Measurements from ENCODE around the gene CDCA7.

Gene CDCA7

DNA sequence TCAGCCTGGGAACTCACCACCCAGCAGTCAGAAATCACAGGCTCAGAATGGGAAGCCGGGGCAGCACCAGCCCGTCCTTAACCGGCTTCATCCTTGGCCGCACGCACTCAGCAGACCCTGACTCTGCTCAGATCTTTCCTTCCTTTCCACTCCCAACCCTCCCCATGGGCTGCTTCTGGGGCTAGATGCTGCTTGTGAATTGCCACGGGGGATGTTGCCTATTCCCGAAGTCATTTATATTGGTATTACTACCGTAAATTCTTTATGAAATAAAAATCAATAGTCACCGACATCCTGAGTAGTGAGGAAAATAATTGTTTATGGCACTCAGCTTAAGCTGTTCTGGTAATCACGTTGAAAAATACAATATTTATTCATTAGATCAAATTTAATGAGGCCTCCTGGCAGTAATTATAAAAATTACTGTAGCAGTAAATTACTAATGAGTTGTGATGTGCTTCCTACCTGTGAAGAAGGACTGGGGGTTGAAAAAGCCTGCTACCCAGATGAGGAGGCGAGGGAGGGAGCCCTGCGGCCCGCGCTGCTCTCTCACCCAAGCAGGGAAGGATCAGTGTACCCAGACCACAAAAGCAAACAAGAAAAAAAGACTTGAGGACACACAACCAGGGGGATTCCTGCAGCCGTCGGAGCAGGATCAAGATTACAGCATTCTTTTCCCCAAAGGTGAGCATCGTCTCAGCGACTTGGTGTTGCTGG lies 31.5 kb downstream of the CDCA7 start:
- Histone ChIP-seq H3K27me3 (ENCODE audit: insufficient read depth, poor library complexity, severe bottlenecking) (no peaks in the 10 kb centered on the region), H3K27ac (replicated peaks) (no peak overlapping the region), H3K4me3 (replicated peaks; ENCODE audit: insufficient read depth, low read length) (no peak overlapping the region)
- TF ChIP-seq GABPA (IDR thresholded peaks at IDR 0.05; ENCODE audit: low read depth) (no peak), SPI1 (IDR thresholded peaks at IDR 0.05; ENCODE audit: borderline replicate concordance, low read depth) (no peak), POLR2AphosphoS5 (IDR thresholded peaks at IDR 0.05; ENCODE audit: low read depth) (no peak)
- TF ChIP-seq, protein P1, sequence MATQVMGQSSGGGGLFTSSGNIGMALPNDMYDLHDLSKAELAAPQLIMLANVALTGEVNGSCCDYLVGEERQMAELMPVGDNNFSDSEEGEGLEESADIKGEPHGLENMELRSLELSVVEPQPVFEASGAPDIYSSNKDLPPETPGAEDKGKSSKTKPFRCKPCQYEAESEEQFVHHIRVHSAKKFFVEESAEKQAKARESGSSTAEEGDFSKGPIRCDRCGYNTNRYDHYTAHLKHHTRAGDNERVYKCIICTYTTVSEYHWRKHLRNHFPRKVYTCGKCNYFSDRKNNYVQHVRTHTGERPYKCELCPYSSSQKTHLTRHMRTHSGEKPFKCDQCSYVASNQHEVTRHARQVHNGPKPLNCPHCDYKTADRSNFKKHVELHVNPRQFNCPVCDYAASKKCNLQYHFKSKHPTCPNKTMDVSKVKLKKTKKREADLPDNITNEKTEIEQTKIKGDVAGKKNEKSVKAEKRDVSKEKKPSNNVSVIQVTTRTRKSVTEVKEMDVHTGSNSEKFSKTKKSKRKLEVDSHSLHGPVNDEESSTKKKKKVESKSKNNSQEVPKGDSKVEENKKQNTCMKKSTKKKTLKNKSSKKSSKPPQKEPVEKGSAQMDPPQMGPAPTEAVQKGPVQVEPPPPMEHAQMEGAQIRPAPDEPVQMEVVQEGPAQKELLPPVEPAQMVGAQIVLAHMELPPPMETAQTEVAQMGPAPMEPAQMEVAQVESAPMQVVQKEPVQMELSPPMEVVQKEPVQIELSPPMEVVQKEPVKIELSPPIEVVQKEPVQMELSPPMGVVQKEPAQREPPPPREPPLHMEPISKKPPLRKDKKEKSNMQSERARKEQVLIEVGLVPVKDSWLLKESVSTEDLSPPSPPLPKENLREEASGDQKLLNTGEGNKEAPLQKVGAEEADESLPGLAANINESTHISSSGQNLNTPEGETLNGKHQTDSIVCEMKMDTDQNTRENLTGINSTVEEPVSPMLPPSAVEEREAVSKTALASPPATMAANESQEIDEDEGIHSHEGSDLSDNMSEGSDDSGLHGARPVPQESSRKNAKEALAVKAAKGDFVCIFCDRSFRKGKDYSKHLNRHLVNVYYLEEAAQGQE (IDR thresholded peaks at IDR 0.05; ENCODE audit: insufficient replicate concordance, low read depth), result no peak
- TF ChIP-seq, protein P2, sequence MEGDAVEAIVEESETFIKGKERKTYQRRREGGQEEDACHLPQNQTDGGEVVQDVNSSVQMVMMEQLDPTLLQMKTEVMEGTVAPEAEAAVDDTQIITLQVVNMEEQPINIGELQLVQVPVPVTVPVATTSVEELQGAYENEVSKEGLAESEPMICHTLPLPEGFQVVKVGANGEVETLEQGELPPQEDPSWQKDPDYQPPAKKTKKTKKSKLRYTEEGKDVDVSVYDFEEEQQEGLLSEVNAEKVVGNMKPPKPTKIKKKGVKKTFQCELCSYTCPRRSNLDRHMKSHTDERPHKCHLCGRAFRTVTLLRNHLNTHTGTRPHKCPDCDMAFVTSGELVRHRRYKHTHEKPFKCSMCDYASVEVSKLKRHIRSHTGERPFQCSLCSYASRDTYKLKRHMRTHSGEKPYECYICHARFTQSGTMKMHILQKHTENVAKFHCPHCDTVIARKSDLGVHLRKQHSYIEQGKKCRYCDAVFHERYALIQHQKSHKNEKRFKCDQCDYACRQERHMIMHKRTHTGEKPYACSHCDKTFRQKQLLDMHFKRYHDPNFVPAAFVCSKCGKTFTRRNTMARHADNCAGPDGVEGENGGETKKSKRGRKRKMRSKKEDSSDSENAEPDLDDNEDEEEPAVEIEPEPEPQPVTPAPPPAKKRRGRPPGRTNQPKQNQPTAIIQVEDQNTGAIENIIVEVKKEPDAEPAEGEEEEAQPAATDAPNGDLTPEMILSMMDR (IDR thresholded peaks at IDR 0.05; ENCODE audit: insufficient read depth, low read length), result no peak
- DNase-seq (ENCODE audit: low read depth in 1 of 2, low spot score in 1 of 2), result no peak

DNA sequence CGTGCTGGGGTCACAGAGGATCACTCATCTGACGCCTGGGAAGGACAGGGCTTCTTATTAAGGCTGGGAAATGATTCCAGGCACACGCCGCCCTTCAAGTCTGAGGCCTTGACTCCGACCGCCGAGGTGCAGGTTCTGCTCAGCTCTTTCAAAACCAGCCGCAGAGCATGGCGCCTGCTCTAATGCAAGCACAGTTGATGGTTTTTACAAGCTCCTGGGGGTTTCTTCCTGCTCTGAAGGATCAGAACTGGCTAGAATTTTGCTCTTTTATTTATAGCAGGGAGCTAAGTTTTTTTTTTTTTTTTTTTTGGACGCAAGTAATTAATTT lies 32.0 kb downstream of the CDCA7 start:
- DNase-seq (ENCODE audit: low read depth in 1 of 2, low spot score in 1 of 2), result no peak
- TF ChIP-seq POLR2AphosphoS5 (IDR thresholded peaks at IDR 0.05; ENCODE audit: low read depth) (no peak), SPI1 (IDR thresholded peaks at IDR 0.05; ENCODE audit: borderline replicate concordance, low read depth) (no peak), GABPA (IDR thresholded peaks at IDR 0.05; ENCODE audit: low read depth) (no peak)
- TF ChIP-seq, protein P1 (IDR thresholded peaks at IDR 0.05; ENCODE audit: insufficient replicate concordance, low read depth), result no peak
- TF ChIP-seq, protein P2 (IDR thresholded peaks at IDR 0.05; ENCODE audit: insufficient read depth, low read length), result no peak
- Histone ChIP-seq H3K4me3 (replicated peaks; ENCODE audit: insufficient read depth, low read length) (no peak overlapping the region), H3K27me3 (ENCODE audit: insufficient read depth, poor library complexity, severe bottlenecking) (no peaks in the 10 kb centered on the region), H3K27ac (replicated peaks) (no peak overlapping the region)

DNA sequence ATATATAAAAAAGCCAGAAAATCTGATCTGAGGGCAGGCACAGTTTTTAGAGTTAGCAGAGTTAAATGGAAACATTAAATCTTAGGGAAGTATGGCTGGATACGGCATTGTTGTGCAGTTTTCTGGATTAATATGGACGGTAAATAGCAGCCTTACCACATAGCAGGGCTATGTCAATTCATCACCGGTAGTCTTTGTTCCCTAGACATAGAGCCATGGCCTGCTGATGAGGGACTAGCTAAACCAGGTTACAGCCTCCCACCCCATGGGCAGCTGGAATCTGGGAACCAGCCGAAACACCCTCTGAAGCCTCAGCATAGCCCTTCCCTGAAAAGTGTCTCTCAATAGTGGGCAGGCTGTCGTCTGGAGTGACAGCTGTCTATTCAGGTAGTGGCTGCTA lies 32.4 kb downstream of the CDCA7 start:
- Histone ChIP-seq H3K27me3 (ENCODE audit: insufficient read depth, poor library complexity, severe bottlenecking) (no peaks in the 10 kb centered on the region), H3K4me3 (replicated peaks; ENCODE audit: insufficient read depth, low read length) (no peak overlapping the region), H3K27ac (replicated peaks) (no peak overlapping the region)
- no peak for DNase-seq (ENCODE audit: low read depth in 1 of 2, low spot score in 1 of 2)
- TF ChIP-seq, protein P1 (IDR thresholded peaks at IDR 0.05; ENCODE audit: insufficient replicate concordance, low read depth), result no peak
- TF ChIP-seq SPI1 (IDR thresholded peaks at IDR 0.05; ENCODE audit: borderline replicate concordance, low read depth), result no peak
- TF ChIP-seq, protein P2 (IDR thresholded peaks at IDR 0.05; ENCODE audit: insufficient read depth, low read length), result no peak
- no peak for TF ChIP-seq POLR2AphosphoS5 (IDR thresholded peaks at IDR 0.05; ENCODE audit: low read depth)
- no peak for TF ChIP-seq GABPA (IDR thresholded peaks at IDR 0.05; ENCODE audit: low read depth)

Measured in HL-60 (cell line).